ENCODE results near the gene KLHL33.

GRCh38 chr14:20455355-20456300 is 19.7 kb upstream of the KLHL33 start:
- TF ChIP-seq POLR2A (IDR thresholded peaks at IDR 0.05), result no peak
- TF ChIP-seq, protein P1, sequence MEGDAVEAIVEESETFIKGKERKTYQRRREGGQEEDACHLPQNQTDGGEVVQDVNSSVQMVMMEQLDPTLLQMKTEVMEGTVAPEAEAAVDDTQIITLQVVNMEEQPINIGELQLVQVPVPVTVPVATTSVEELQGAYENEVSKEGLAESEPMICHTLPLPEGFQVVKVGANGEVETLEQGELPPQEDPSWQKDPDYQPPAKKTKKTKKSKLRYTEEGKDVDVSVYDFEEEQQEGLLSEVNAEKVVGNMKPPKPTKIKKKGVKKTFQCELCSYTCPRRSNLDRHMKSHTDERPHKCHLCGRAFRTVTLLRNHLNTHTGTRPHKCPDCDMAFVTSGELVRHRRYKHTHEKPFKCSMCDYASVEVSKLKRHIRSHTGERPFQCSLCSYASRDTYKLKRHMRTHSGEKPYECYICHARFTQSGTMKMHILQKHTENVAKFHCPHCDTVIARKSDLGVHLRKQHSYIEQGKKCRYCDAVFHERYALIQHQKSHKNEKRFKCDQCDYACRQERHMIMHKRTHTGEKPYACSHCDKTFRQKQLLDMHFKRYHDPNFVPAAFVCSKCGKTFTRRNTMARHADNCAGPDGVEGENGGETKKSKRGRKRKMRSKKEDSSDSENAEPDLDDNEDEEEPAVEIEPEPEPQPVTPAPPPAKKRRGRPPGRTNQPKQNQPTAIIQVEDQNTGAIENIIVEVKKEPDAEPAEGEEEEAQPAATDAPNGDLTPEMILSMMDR (IDR thresholded peaks at IDR 0.05), result no peak
